Type B pancreatic cell (in vitro differentiated cells): ENCODE measurements around the gene APOBR. TPM values are rescaled to one million over a fixed set of nuclear protein-coding genes. Genes with fewer than 3 reads are reported as not detected.
"Not testable (repeated sequence)": the region's sequence is repeated elsewhere in the genome, so short reads cannot be mapped to it uniquely, and the experiment has no call there.

Source experiments
- DNase-seq: peaks from one replicate; pipeline ENCODE4 v3.0.0; 2021; ENCODE audit warnings: mixed read lengths; ENCODE audit not compliant: unreplicated experiment; ENCODE audit errors: extremely low spot score
- H3K27ac Mint-ChIP-seq: 2 replicates; pipeline ENCODE4 v1.8.0; 2021; ENCODE audit warnings: mild to moderate bottlenecking, mixed read lengths
- H3K27me3 Mint-ChIP-seq: 2 replicates; pipeline ENCODE4 v1.8.0; 2021; ENCODE audit warnings: mixed read lengths
- H3K36me3 Mint-ChIP-seq: 2 replicates; pipeline ENCODE4 v1.8.0; 2021; ENCODE audit warnings: mixed read lengths
- H3K4me1 Mint-ChIP-seq: one replicate; pipeline ENCODE4 v1.8.0; 2021; ENCODE audit warnings: mixed read lengths; ENCODE audit not compliant: unreplicated experiment
- H3K4me3 Mint-ChIP-seq: 2 replicates; pipeline ENCODE4 v1.8.0; 2021; ENCODE audit warnings: mild to moderate bottlenecking, mixed read lengths
- H3K9me3 Mint-ChIP-seq: 2 replicates; pipeline ENCODE4 v1.8.0; 2021; ENCODE audit warnings: mixed read lengths
- total RNA-seq: library from RNA; stranded (reverse); gene quantifications from 2 replicates; pipeline ENCODE4 v1.2.1, GENCODE V29; 2021; ENCODE audit warnings: low replicate concordance
- TF ChIP-seq, protein P1 (sequence below): fragments of 200-600 bp; sonication (generic); conservative IDR thresholded peaks from 2 replicates; pipeline ENCODE4 v1.5.0; 2021; ENCODE audit warnings: antibody characterized with exemption, mild to moderate bottlenecking

Gene APOBR
- total RNA-seq, 1 donor from 2014 or later: 0.14 TPM

GRCh38 chr16:28544998-28545397 lies 50.6 kb downstream of the APOBR start:
- H3K27me3 Mint-ChIP-seq: peaks cover 3% of the 10 kb centered on the region
- no peaks in the 10 kb centered on the region for H3K36me3 Mint-ChIP-seq
- DNase-seq: no peak
- no peak overlapping the region for H3K4me3 Mint-ChIP-seq
- no peak overlapping the region for H3K27ac Mint-ChIP-seq
- H3K9me3 Mint-ChIP-seq: no peaks in the 10 kb centered on the region
- H3K4me1 Mint-ChIP-seq: peaks cover 14% of the 10 kb centered on the region
- TF ChIP-seq, protein P1, sequence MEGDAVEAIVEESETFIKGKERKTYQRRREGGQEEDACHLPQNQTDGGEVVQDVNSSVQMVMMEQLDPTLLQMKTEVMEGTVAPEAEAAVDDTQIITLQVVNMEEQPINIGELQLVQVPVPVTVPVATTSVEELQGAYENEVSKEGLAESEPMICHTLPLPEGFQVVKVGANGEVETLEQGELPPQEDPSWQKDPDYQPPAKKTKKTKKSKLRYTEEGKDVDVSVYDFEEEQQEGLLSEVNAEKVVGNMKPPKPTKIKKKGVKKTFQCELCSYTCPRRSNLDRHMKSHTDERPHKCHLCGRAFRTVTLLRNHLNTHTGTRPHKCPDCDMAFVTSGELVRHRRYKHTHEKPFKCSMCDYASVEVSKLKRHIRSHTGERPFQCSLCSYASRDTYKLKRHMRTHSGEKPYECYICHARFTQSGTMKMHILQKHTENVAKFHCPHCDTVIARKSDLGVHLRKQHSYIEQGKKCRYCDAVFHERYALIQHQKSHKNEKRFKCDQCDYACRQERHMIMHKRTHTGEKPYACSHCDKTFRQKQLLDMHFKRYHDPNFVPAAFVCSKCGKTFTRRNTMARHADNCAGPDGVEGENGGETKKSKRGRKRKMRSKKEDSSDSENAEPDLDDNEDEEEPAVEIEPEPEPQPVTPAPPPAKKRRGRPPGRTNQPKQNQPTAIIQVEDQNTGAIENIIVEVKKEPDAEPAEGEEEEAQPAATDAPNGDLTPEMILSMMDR: no peak

DNA sequence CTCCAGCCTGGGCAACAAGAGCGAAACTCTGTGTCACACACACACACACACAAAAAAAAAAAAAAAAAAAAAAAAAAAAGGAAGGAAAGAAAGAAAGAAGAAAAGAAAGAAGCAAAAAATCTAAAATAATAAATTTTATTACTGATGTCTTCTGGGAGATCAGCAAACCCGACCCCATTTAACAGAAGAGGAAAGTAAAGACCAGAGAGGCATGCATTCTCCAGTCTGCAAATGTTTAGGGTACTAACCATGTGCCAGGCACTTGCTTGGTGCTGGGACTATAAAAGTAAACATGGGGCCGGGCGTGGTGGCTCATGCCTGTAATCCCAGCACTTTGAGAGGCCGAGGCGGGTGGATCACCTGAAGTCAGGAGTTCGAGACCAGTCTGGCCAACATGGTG lies 51.5 kb downstream of the APOBR start:
- H3K27me3 Mint-ChIP-seq, H3K27ac Mint-ChIP-seq, DNase-seq, H3K9me3 Mint-ChIP-seq, H3K36me3 Mint-ChIP-seq, H3K4me3 Mint-ChIP-seq: not testable (repeated sequence)
- peaks cover 14% of the 10 kb centered on the region for H3K4me1 Mint-ChIP-seq

- Mint-ChIP-seq H3K27me3 (peaks cover 3% of the 10 kb centered on the region), H3K27ac (no peak overlapping the region), H3K36me3 (no peaks in the 10 kb centered on the region), H3K4me1 (peaks cover 14% of the 10 kb centered on the region), H3K9me3 (no peaks in the 10 kb centered on the region), H3K4me3 (no peak overlapping the region)
- DNase-seq: no peak
- TF ChIP-seq, protein P1: no peak
These were observed 52.2 kb downstream of the APOBR start for GRCh38 chr16:28546626-28547025.

- peaks cover 3% of the 10 kb centered on the region for H3K27me3 Mint-ChIP-seq
- no peak overlapping the region for H3K4me3 Mint-ChIP-seq
These were observed 53.9 kb downstream of the APOBR start for GRCh38 chr16:28548306-28548802.

More at GRCh38 chr16:28548306-28548802, 53.9 kb downstream of the APOBR start:
- peaks cover 5% of the 10 kb centered on the region for H3K4me1 Mint-ChIP-seq
- no peaks in the 10 kb centered on the region for H3K9me3 Mint-ChIP-seq
- no peak overlapping the region for H3K27ac Mint-ChIP-seq
- H3K36me3 Mint-ChIP-seq: no peaks in the 10 kb centered on the region
- DNase-seq: no peak
- TF ChIP-seq, protein P1: no peak

Other genes starting within 250 kb of the APOBR start
- gene SBK1, start 202.1 kb upstream of the APOBR start, total RNA-seq: 29.8 and 31.9 TPM in 2 replicates
- 2.0 and 2.2 TPM in 2 replicates for gene NPIPB6, start 131.1 kb upstream of the APOBR start, total RNA-seq
- 83.1 and 83.2 TPM in 2 replicates for gene EIF3CL, start 90.8 kb upstream of the APOBR start, total RNA-seq
- not detected in 2 replicates for gene NPIPB7, start 22.3 kb upstream of the APOBR start, total RNA-seq
- 36.0 and 56.3 TPM in 2 replicates for gene CLN3, start 2.6 kb upstream of the APOBR start, total RNA-seq
- gene IL27, start 12.2 kb downstream of the APOBR start, total RNA-seq: not detected in 2 replicates
- gene NUPR1, start 44.3 kb downstream of the APOBR start, total RNA-seq: 1.2 and 4.8 TPM in 2 replicates
- gene SGF29, start 59.3 kb downstream of the APOBR start, total RNA-seq: 21.4 and 29.6 TPM in 2 replicates
- 3.5 and 14.2 TPM in 2 replicates for gene SULT1A2, start 102.4 kb downstream of the APOBR start, total RNA-seq
- 15.9 and 22.2 TPM in 2 replicates for gene SULT1A1, start 115.4 kb downstream of the APOBR start, total RNA-seq
- gene NPIPB8, start 143.4 kb downstream of the APOBR start, total RNA-seq: not detected in 2 replicates
- 764 and 778 TPM in 2 replicates for gene EIF3C, start 216.8 kb downstream of the APOBR start, total RNA-seq